Coronary artery (tissue), 2 donors: ENCODE results near the gene PTGER2.

Experiments
- DNase-seq: peaks from one replicate; pipeline ENCODE4 v3.0.0-alpha.2; 2017; ENCODE audit warnings: low spot score
- H3K27ac ChIP-seq, 2 donors: fragments of 200-600 bp; sonication (generic); one replicate each; pipeline ENCODE4 v1.5.1; 2016 to 2019
- H3K4me3 ChIP-seq: fragments of 200-600 bp; sonication (generic); 2 replicates; pipeline ENCODE4 v1.5.1; 2016; ENCODE audit warnings: mild to moderate bottlenecking, moderate library complexity
- CTCF ChIP-seq: fragments of 200-600 bp; sonication (generic); IDR thresholded peaks from one replicate; pipeline ENCODE4 v1.5.1; 2019; ENCODE audit warnings: antibody characterized with exemption

The PTGER2 gene

GRCh38 chr14:52349731-52350130 is 35.6 kb downstream of the PTGER2 start:
- no peak overlapping the region for H3K4me3 ChIP-seq
- no peak for TF ChIP-seq CTCF
- no peak overlapping the region for H3K27ac ChIP-seq

GRCh38 chr14:52350445-52350844 is 36.3 kb downstream of the PTGER2 start:
- TF ChIP-seq CTCF: no peak
- DNase-seq: no peak
- Histone ChIP-seq H3K27ac (no peak overlapping the region), H3K4me3 (no peak overlapping the region)

More at GRCh38 chr14:52349731-52350130, 35.6 kb downstream of the PTGER2 start:
- DNase-seq: no peak

- Histone ChIP-seq H3K4me3 (no peak overlapping the region), H3K27ac (peak overlapping the region; percentile 39 to 59)
- no peak for DNase-seq
- no peak for TF ChIP-seq CTCF
These were observed 37.3 kb downstream of the PTGER2 start for GRCh38 chr14:52351233-52352060.

- TF ChIP-seq CTCF: no peak
- H3K27ac ChIP-seq: peak overlapping the region in 1 of 2 donors; percentile 59
- no peak for DNase-seq
- no peak overlapping the region for H3K4me3 ChIP-seq
These were observed 38.0 kb downstream of the PTGER2 start for GRCh38 chr14:52352061-52352491.

GRCh38 chr14:52352569-52352968 is 38.5 kb downstream of the PTGER2 start:
- no peak for DNase-seq
- no peak for TF ChIP-seq CTCF
- H3K27ac ChIP-seq: no peak overlapping the region
- H3K4me3 ChIP-seq: no peak overlapping the region

- TF ChIP-seq CTCF: no peak
- no peak for DNase-seq
- no peak overlapping the region for H3K4me3 ChIP-seq
- H3K27ac ChIP-seq: no peak overlapping the region
These were observed 40.1 kb downstream of the PTGER2 start for GRCh38 chr14:52354242-52354641.

- no peak for TF ChIP-seq CTCF
- DNase-seq: no peak
- Histone ChIP-seq H3K4me3 (no peak overlapping the region), H3K27ac (peak overlapping the region; percentile 0 to 54)
These were observed 40.9 kb downstream of the PTGER2 start for GRCh38 chr14:52355016-52355431.
